DND-41 (cell line): Measurements from ENCODE around the gene TRIM2.

Experiments
- EZH2 ChIP-seq: IDR thresholded peaks from 3 replicates; pipeline ENCODE4 v1.6.1; 2012; ENCODE audit warnings: borderline replicate concordance, low read depth, mild to moderate bottlenecking, moderate library complexity, low read length, inconsistent platforms; ENCODE audit not compliant: severe bottlenecking
- TF ChIP-seq, protein P1 (sequence below): IDR thresholded peaks from 2 replicates; pipeline ENCODE4 v1.5.1; 2012; ENCODE audit warnings: borderline replicate concordance, low read length, moderate library complexity, mild to moderate bottlenecking; ENCODE audit not compliant: poor library complexity, severe bottlenecking; ENCODE audit errors: extremely low read depth

DNA sequence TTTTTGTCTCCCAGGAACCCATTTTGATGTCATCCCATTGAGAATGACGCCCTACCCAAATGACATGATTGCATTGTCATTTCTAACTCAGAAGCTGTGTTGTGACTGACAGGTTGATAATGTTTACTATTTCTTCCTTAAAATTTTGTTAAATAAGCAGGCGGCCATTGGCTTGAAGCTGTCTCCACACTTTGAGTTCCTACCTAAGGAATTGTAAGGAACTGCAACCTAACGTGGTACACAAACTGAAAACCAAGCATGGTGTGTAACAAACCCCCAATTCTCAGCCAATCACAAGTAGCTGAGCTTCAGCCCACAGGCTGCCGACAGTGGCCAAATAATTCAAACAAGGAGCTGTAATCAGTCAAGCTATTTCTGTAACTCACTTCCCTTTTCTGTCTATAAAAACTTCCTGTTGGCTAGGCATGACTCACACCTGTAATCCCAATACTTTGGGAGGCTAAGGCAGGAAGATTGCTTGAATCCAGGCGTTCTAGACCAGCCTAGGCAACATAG lies 137.4 kb downstream of the TRIM2 start:
- TF ChIP-seq, protein P1, sequence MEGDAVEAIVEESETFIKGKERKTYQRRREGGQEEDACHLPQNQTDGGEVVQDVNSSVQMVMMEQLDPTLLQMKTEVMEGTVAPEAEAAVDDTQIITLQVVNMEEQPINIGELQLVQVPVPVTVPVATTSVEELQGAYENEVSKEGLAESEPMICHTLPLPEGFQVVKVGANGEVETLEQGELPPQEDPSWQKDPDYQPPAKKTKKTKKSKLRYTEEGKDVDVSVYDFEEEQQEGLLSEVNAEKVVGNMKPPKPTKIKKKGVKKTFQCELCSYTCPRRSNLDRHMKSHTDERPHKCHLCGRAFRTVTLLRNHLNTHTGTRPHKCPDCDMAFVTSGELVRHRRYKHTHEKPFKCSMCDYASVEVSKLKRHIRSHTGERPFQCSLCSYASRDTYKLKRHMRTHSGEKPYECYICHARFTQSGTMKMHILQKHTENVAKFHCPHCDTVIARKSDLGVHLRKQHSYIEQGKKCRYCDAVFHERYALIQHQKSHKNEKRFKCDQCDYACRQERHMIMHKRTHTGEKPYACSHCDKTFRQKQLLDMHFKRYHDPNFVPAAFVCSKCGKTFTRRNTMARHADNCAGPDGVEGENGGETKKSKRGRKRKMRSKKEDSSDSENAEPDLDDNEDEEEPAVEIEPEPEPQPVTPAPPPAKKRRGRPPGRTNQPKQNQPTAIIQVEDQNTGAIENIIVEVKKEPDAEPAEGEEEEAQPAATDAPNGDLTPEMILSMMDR = no peak
- no peak for TF ChIP-seq EZH2
